ENCODE measurements around the gene FRMD5. TPM values are rescaled to one million over a fixed set of nuclear protein-coding genes. Genes with fewer than 3 reads are reported as not detected.

FRMD5 gene
- total RNA-seq, 1 experiment from 2014 or later = 27.2 TPM

DNA sequence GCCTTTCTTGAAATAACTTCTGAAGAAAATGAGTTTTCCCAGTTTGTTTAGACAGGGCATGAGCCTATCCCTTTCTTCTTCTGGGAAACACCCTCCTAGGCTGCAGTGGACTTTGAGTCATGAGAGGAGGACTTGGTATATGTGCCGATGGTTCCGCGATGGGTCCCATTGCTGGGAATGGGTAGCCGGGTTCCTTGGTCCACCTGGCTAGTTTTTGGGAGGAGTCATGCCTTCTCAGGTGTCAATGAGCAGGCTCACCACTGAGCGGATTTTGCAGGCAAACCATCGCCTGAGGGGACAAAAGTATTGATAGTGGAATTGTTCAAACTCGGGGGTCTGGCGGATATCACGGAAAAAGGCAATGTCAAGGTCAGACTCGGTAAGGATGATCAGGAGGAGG is 321.4 kb downstream of the FRMD5 start:
- Histone ChIP-seq H3K27me3 (ENCODE audit: insufficient read depth, low read length) (no peaks in the 10 kb centered on the region), H3K4me1 (ENCODE audit: control insufficient read depth in 1 of 2, insufficient read depth in 2 of 2, low read length in 2 of 2) (no peaks in the 10 kb centered on the region), H3K4me3 (replicated peaks in 1 of 2; ENCODE audit: low read depth in 1 of 2, low read length in 2 of 2) (no peak overlapping the region), H3K4me2 (ENCODE audit: low read length) (no peak overlapping the region), H3K9me3 (ENCODE audit: control insufficient read depth in 1 of 2, insufficient read depth in 1 of 2, low read depth in 1 of 2, low read length in 2 of 2) (no peaks in the 10 kb centered on the region), H3K27ac (ENCODE audit: low read depth, low read length) (no peak overlapping the region), H3K36me3 (ENCODE audit: control insufficient read depth in 1 of 2, insufficient read depth in 2 of 2, low read length in 2 of 2) (peaks cover 10 to 19% of the 10 kb centered on the region in 2 experiments; a peak in 3 of 4 replicates), H3K9ac (ENCODE audit: low read length) (no peak overlapping the region), H3K79me2 (ENCODE audit: insufficient read depth, low read length) (no peaks in the 10 kb centered on the region; the same call in 1 of the 2 replicates), H3K9me2 (ENCODE audit: insufficient read depth) (no peaks in the 10 kb centered on the region), H4K20me1 (ENCODE audit: insufficient read depth) (no peaks in the 10 kb centered on the region), H2AFZ (ENCODE audit: low read depth, low read length, poor library complexity, severe bottlenecking) (no peak overlapping the region)
- BruUV-seq (replicated peaks) = no TSS peak
- ChIA-PET RAD21 (ENCODE audit: low non-redundant PET in 1 of 2, low total read pairs in 2 of 2, uncharacterized antibody in 2 of 2, unreplicated experiment in 2 of 2) (no interaction called here), CTCF (no interaction called here), POLR2A (no interaction called here)
- ATAC-seq (no peak), DNase-seq (ENCODE audit: low read depth, low spot score) (no peak)
- no peak for TF ChIP-seq FOSL1 (IDR thresholded peaks at IDR 0.05; ENCODE audit: low read depth)
- TF ChIP-seq, protein P1, sequence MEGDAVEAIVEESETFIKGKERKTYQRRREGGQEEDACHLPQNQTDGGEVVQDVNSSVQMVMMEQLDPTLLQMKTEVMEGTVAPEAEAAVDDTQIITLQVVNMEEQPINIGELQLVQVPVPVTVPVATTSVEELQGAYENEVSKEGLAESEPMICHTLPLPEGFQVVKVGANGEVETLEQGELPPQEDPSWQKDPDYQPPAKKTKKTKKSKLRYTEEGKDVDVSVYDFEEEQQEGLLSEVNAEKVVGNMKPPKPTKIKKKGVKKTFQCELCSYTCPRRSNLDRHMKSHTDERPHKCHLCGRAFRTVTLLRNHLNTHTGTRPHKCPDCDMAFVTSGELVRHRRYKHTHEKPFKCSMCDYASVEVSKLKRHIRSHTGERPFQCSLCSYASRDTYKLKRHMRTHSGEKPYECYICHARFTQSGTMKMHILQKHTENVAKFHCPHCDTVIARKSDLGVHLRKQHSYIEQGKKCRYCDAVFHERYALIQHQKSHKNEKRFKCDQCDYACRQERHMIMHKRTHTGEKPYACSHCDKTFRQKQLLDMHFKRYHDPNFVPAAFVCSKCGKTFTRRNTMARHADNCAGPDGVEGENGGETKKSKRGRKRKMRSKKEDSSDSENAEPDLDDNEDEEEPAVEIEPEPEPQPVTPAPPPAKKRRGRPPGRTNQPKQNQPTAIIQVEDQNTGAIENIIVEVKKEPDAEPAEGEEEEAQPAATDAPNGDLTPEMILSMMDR (IDR thresholded peaks at IDR 0.05 in 2 of 3, conservative IDR thresholded peaks at IDR 0.05 in 1 of 3; ENCODE audit: borderline replicate concordance in 1 of 3, insufficient read depth in 1 of 3, low read depth in 2 of 3, low read length in 2 of 3) = no peak
- TF ChIP-seq POLR2AphosphoS5 (IDR thresholded peaks at IDR 0.05; ENCODE audit: low read depth, low read length) = no peak
- TF ChIP-seq REST (IDR thresholded peaks at IDR 0.05; ENCODE audit: low read depth) = no peak
- no peak for TF ChIP-seq JUND (IDR thresholded peaks at IDR 0.05)
- TF ChIP-seq MAX (IDR thresholded peaks at IDR 0.05) = no peak
- TF ChIP-seq EGR1 (IDR thresholded peaks at IDR 0.05; ENCODE audit: low read depth) = no peak
- no peak for TF ChIP-seq CBX3 (IDR thresholded peaks at IDR 0.05; ENCODE audit: low read depth)
- no peak for TF ChIP-seq YY1 (IDR thresholded peaks at IDR 0.05; ENCODE audit: extremely low read depth, insufficient replicate concordance, low read depth, low read length)
- no peak for TF ChIP-seq POLR2A (IDR thresholded peaks at IDR 0.05; ENCODE audit: borderline replicate concordance, extremely low read depth, insufficient read depth, insufficient read length)
- TF ChIP-seq TCF7L2 (IDR thresholded peaks at IDR 0.05; ENCODE audit: borderline replicate concordance, extremely low read depth, insufficient read depth, insufficient read length) = no peak
- no peak for TF ChIP-seq RAD21 (IDR thresholded peaks at IDR 0.05; ENCODE audit: low read depth)
- TF ChIP-seq CEBPB (IDR thresholded peaks at IDR 0.05; ENCODE audit: low read depth) = no peak
- no peak for TF ChIP-seq ZNF274 (IDR thresholded peaks at IDR 0.05; ENCODE audit: low read depth, low read length)
- no peak for TF ChIP-seq ZBTB33 (IDR thresholded peaks at IDR 0.05; ENCODE audit: extremely low read depth, insufficient replicate concordance, low read length)
- no peak for TF ChIP-seq ATF3 (IDR thresholded peaks at IDR 0.05)
- TF ChIP-seq EZH2phosphoT487 (IDR thresholded peaks at IDR 0.05; ENCODE audit: borderline replicate concordance) = no peak
- TF ChIP-seq ELF1 (IDR thresholded peaks at IDR 0.05; ENCODE audit: borderline replicate concordance, low read depth) = no peak
- intact Hi-C loops (cut with micrococcal nuclease) = loop anchor here (10.0 kb wide), 2 partner anchors 631 to 681 kb away; no protein-coding TSS in a partner anchor
